Esophagus squamous epithelium (tissue), 4 donors: Measurements from ENCODE around the gene BABAM1.

Source experiments
- POLR2A ChIP-seq, 4 donors: fragments of 450-650 bp; IDR thresholded peaks; one replicate each; pipeline ENCODE4 v1.6.1; 2017; ENCODE audit warnings: antibody characterized with exemption in 4 of 4, mild to moderate bottlenecking in 4 of 4, moderate library complexity in 3 of 4
- TF ChIP-seq, protein P1 (sequence below), 6 experiments: fragments of 450-650 bp in 4 of 6; fragments of 200-600 bp in 2 of 6; sonication (generic) in 2 of 6; IDR thresholded peaks; one replicate each; pipeline ENCODE4 v1.5.1; 2016 to 2019; ENCODE audit warnings: antibody characterized with exemption in 6 of 6, mild to moderate bottlenecking in 4 of 6, moderate library complexity in 4 of 6

DNA sequence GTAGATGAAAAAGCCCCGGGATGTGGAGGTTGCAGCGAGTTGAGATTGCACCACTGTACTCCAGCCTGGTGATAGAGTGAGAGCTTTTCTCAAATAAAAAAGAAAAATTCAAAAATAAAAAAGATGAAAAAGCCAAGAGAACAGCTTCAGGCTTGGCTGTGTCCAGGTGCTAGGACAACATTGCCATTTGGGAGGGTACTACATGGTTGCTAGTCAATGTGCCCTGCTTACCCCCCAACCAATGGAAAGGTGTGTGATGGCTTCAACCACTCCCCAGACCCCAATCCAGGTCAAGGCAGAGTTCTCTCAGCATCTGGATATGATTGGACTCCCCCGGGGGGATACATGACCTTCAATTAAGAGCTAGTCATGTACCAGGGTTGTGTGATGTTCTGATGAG lies 12.2 kb downstream of the BABAM1 start:
- TF ChIP-seq, protein P1, sequence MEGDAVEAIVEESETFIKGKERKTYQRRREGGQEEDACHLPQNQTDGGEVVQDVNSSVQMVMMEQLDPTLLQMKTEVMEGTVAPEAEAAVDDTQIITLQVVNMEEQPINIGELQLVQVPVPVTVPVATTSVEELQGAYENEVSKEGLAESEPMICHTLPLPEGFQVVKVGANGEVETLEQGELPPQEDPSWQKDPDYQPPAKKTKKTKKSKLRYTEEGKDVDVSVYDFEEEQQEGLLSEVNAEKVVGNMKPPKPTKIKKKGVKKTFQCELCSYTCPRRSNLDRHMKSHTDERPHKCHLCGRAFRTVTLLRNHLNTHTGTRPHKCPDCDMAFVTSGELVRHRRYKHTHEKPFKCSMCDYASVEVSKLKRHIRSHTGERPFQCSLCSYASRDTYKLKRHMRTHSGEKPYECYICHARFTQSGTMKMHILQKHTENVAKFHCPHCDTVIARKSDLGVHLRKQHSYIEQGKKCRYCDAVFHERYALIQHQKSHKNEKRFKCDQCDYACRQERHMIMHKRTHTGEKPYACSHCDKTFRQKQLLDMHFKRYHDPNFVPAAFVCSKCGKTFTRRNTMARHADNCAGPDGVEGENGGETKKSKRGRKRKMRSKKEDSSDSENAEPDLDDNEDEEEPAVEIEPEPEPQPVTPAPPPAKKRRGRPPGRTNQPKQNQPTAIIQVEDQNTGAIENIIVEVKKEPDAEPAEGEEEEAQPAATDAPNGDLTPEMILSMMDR (IDR thresholded peaks at IDR 0.05), result no peak
- TF ChIP-seq POLR2A (IDR thresholded peaks at IDR 0.05), result no peak
